Iris pigment epithelial cell (primary cell): ENCODE data around the gene KCNH1.

Experiments used
- DNase-seq: peaks from one replicate; pipeline ENCODE4 v3.0.0-alpha.2; 2011; ENCODE audit warnings: low read depth

Gene KCNH1

GRCh38 chr1:210646258-210646616 lies 487.7 kb downstream of the KCNH1 start:
- no peak for DNase-seq

GRCh38 chr1:210645582-210646257 lies 488.2 kb downstream of the KCNH1 start:
- no peak for DNase-seq

GRCh38 chr1:210641582-210641981 lies 492.4 kb downstream of the KCNH1 start:
- no peak for DNase-seq

GRCh38 chr1:210635108-210635507 lies 498.8 kb downstream of the KCNH1 start:
- no peak for DNase-seq

GRCh38 chr1:210633636-210634035 lies 500.3 kb downstream of the KCNH1 start:
- DNase-seq, result no peak

GRCh38 chr1:210633140-210633539 lies 500.8 kb downstream of the KCNH1 start:
- DNase-seq, result no peak

GRCh38 chr1:210631399-210631798 lies 502.5 kb downstream of the KCNH1 start:
- DNase-seq, result no peak

- DNase-seq, result no peak
Observed at GRCh38 chr1:210629276-210629675, 504.7 kb downstream of the KCNH1 start.

GRCh38 chr1:210627755-210628154 lies 506.2 kb downstream of the KCNH1 start:
- DNase-seq, result no peak
